ENCODE measurements around the gene DICER1.
"Not testable (repeated sequence)": the region's sequence is repeated elsewhere in the genome, so short reads cannot be mapped to it uniquely, and the experiment has no call there.

Gene DICER1

GRCh38 chr14:95191445-95192199 lies 34.3 kb upstream of the DICER1 start:
- H3K36me3 ChIP-seq (ENCODE audit: insufficient read depth, low read length), result no peaks in the 10 kb centered on the region
- H3K9me3 ChIP-seq (ENCODE audit: control insufficient read depth, insufficient read depth, low read length), result peaks cover 10% of the 10 kb centered on the region
- H3K4me1 ChIP-seq (ENCODE audit: insufficient read depth, low read length), result no peaks in the 10 kb centered on the region
- H3K9ac ChIP-seq (ENCODE audit: low read depth, low read length), result no peak overlapping the region

- H3K9me3 ChIP-seq (ENCODE audit: control insufficient read depth, insufficient read depth, low read length), result peaks cover 10% of the 10 kb centered on the region
- H3K9ac ChIP-seq (ENCODE audit: low read depth, low read length), result no peak overlapping the region
- H3K36me3 ChIP-seq (ENCODE audit: insufficient read depth, low read length), result no peaks in the 10 kb centered on the region
- no peaks in the 10 kb centered on the region for H3K4me1 ChIP-seq (ENCODE audit: insufficient read depth, low read length)
Measured at GRCh38 chr14:95190857-95191256, 33.5 kb upstream of the DICER1 start.

- Histone ChIP-seq H3K9me3 (ENCODE audit: control insufficient read depth, insufficient read depth, low read length) (peaks cover 10% of the 10 kb centered on the region), H3K9ac (ENCODE audit: low read depth, low read length) (no peak overlapping the region), H3K36me3 (ENCODE audit: insufficient read depth, low read length) (no peaks in the 10 kb centered on the region), H3K4me1 (ENCODE audit: insufficient read depth, low read length) (no peaks in the 10 kb centered on the region)
Measured at GRCh38 chr14:95190346-95190840, 33.1 kb upstream of the DICER1 start.

- Histone ChIP-seq H3K9ac (ENCODE audit: low read depth, low read length) (no peak overlapping the region), H3K4me1 (ENCODE audit: insufficient read depth, low read length) (no peaks in the 10 kb centered on the region), H3K36me3 (ENCODE audit: insufficient read depth, low read length) (no peaks in the 10 kb centered on the region), H3K9me3 (ENCODE audit: control insufficient read depth, insufficient read depth, low read length) (peaks cover 10% of the 10 kb centered on the region)
Measured at GRCh38 chr14:95189367-95190132, 32.2 kb upstream of the DICER1 start.

DNA sequence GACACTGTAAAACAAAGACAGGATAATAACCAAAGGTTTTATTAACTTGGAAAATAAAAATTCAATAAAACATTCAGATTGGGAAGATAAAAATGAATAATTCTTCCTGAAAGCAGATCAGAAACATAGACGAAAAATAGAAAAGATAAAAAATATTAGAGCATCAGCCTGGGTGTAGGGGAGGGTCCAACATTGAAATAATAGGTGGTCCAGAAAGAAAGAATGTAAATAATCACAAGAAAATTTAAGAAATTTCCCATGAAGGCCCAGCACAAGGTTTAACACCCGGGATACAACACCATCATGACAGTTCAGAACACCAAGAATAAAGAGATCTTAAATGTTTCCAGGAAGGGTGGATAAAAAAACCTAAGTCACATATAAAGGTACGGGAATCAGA lies 31.1 kb upstream of the DICER1 start:
- H3K36me3 ChIP-seq (ENCODE audit: insufficient read depth, low read length), result no peaks in the 10 kb centered on the region
- no peaks in the 10 kb centered on the region for H3K4me1 ChIP-seq (ENCODE audit: insufficient read depth, low read length)
- peaks cover 10% of the 10 kb centered on the region for H3K9me3 ChIP-seq (ENCODE audit: control insufficient read depth, insufficient read depth, low read length)
- no peak overlapping the region for H3K9ac ChIP-seq (ENCODE audit: low read depth, low read length)

DNA sequence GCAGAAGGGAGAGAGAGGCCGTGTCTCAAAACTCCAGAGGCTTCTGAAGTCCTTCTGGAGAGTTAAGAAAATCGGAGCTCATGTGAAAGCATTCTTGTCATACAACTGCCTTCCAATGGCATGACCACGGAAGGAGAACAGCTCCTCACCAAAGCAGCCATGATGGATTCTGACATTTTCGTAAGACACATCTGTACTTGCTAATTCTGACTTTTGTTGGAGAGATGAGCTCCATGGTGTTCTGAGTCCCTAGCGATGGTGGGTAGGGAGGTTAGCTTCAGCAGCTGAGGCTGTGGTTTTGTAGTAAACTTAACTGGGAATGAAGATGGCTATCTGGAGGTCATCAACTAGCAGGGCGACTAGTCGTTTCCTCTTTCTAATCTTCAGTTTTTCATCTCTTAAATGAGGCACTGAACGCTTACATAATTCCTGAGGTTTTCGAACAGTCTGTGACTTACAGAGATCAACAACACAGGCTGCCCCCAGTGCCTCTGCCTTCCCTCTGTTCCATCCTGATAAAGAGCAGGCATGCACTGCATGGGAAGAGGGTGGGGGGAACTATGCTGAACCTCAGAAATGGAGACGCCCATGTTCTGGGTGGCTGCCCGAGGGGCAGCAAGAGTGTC lies 28.6 kb upstream of the DICER1 start:
- Histone ChIP-seq H3K9me3 (ENCODE audit: control insufficient read depth, insufficient read depth, low read length) (peaks cover 10% of the 10 kb centered on the region), H3K36me3 (ENCODE audit: insufficient read depth, low read length) (no peaks in the 10 kb centered on the region), H3K4me1 (ENCODE audit: insufficient read depth, low read length) (peaks cover 5% of the 10 kb centered on the region; the same call in 1 of the 2 replicates), H3K9ac (ENCODE audit: low read depth, low read length) (no peak overlapping the region)

DNA sequence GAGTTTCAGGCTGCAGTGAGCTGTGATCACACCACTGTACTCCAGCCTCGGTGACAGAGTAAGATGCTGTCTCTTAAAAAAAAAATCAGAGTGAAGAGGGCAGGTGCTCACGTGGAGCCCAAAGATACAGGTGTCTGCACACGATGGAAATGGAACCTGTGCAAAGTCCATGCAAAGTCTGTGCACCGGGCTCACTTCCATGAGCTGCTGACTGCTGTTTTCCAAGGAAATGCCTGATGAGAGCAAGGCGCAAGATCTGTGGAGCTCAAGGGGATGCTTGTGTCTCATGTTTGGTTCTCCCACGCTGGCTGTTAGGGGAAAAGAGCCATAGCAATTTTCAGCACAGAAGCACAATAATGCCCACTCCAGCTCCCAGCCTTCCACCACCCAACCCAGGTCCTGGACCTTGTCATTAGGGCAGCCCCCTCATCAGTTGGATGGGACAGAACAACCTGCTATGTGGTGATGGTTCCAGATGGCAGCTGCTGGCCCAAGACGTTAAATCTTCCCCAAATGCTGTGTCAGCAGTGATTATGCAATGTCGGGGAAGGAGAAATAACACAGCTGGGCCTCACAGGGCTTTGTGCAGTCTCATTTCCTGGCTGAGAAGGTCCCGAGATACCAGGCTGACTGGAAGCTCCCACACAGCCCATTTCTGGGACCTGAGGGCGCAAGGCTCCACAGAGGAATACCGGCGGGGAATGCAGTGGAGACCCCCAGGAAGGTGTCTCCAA lies 27.9 kb upstream of the DICER1 start:
- Histone ChIP-seq H3K4me1 (ENCODE audit: insufficient read depth, low read length) (peaks cover 5% of the 10 kb centered on the region; the same call in 1 of the 2 replicates), H3K9ac (ENCODE audit: low read depth, low read length) (no peak overlapping the region), H3K9me3 (ENCODE audit: control insufficient read depth, insufficient read depth, low read length) (peaks cover 10% of the 10 kb centered on the region), H3K36me3 (ENCODE audit: insufficient read depth, low read length) (no peaks in the 10 kb centered on the region)

DNA sequence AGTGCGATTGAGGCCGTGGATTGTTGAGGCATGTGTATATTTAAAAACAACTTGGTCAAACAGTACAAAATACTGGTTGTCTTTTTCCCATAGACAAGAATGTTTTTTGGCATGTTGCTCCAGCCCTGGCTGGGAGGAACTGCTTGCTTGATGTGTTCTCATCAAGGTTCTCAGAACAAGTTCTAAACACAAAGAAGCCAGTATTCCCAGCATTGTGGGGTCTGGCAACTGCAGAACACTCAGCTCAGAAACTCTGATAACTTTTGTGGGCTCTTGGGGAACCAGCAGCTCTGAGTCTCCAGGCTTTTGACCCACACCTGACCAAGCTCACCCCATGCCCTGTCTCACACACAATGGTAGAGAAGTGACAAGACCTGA lies 27.1 kb upstream of the DICER1 start:
- Histone ChIP-seq H3K36me3 (ENCODE audit: insufficient read depth, low read length) (no peaks in the 10 kb centered on the region), H3K9me3 (ENCODE audit: control insufficient read depth, insufficient read depth, low read length) (peaks cover 10% of the 10 kb centered on the region), H3K9ac (ENCODE audit: low read depth, low read length) (no peak overlapping the region), H3K4me1 (ENCODE audit: insufficient read depth, low read length) (peaks cover 5% of the 10 kb centered on the region; the same call in 1 of the 2 replicates)

DNA sequence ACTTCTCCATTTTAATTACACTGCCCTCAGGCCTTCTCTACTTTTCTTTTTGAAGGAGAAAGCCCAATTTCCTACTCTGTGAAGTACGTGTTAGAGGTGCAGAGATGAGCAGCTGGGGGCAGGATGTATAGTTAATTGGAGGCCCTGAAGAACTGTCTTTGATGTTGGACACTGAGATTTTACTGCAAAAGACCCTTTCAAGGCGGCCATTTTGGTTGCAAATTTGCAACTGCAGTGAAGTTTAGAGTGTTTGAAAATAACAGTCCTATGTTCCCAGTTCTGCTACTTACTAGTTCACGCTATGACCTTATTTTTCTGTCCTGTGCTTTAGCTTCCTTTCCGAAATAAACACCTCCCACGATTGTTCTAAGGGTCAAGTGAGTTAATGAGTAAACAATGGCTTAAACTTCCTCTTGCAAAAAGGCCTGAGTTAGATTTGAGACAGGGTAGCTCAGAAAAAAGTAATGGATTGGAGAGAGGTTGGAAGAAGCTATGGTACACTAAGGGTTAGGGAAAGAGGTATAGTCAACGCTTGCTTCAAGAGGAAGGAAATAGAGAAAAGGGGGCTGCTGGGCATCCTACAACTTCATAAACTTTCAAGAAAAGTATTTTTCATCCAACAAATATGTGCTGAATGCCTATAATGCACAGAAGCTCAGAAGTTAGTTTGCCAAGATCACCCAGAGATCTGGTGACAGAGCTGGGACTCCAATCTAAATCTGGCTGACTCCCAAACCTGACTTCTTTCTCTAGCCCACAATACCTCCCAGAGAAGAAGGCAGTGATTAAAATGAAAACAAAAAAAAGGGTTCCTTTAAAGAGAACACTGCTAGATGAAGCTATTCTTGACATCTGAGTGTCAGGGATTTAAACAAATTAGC lies 26.4 kb upstream of the DICER1 start:
- no peaks in the 10 kb centered on the region for H3K36me3 ChIP-seq (ENCODE audit: insufficient read depth, low read length)
- no peak overlapping the region for H3K9ac ChIP-seq (ENCODE audit: low read depth, low read length)
- peaks cover 5% of the 10 kb centered on the region; the same call in 1 of the 2 replicates for H3K4me1 ChIP-seq (ENCODE audit: insufficient read depth, low read length)
- peaks cover 10% of the 10 kb centered on the region for H3K9me3 ChIP-seq (ENCODE audit: control insufficient read depth, insufficient read depth, low read length)

GRCh38 chr14:95183082-95183481 lies 25.8 kb upstream of the DICER1 start:
- Histone ChIP-seq H3K4me1 (ENCODE audit: insufficient read depth, low read length) (peaks cover 5% of the 10 kb centered on the region; the same call in 1 of the 2 replicates), H3K9me3 (ENCODE audit: control insufficient read depth, insufficient read depth, low read length) (peaks cover 5% of the 10 kb centered on the region), H3K36me3 (ENCODE audit: insufficient read depth, low read length) (no peaks in the 10 kb centered on the region), H3K9ac (ENCODE audit: low read depth, low read length) (no peak overlapping the region)

- peaks cover 5% of the 10 kb centered on the region; the same call in 1 of the 2 replicates for H3K4me1 ChIP-seq (ENCODE audit: insufficient read depth, low read length)
- H3K36me3 ChIP-seq (ENCODE audit: insufficient read depth, low read length), result no peaks in the 10 kb centered on the region
- H3K9me3 ChIP-seq (ENCODE audit: control insufficient read depth, insufficient read depth, low read length), result no peaks in the 10 kb centered on the region
- H3K9ac ChIP-seq (ENCODE audit: low read depth, low read length), result no peak overlapping the region
Measured at GRCh38 chr14:95182379-95182778, 25.1 kb upstream of the DICER1 start.

GRCh38 chr14:95180966-95181741 lies 23.8 kb upstream of the DICER1 start:
- H3K4me1 ChIP-seq (ENCODE audit: insufficient read depth, low read length), result peaks cover 5% of the 10 kb centered on the region; the same call in 1 of the 2 replicates
- H3K9me3 ChIP-seq (ENCODE audit: control insufficient read depth, insufficient read depth, low read length), result no peaks in the 10 kb centered on the region
- H3K36me3 ChIP-seq (ENCODE audit: insufficient read depth, low read length), result no peaks in the 10 kb centered on the region
- no peak overlapping the region for H3K9ac ChIP-seq (ENCODE audit: low read depth, low read length)

GRCh38 chr14:95175670-95176069 lies 18.3 kb upstream of the DICER1 start:
- H3K4me1 ChIP-seq (ENCODE audit: insufficient read depth, low read length); H3K9me3 ChIP-seq (ENCODE audit: control insufficient read depth, insufficient read depth, low read length); H3K36me3 ChIP-seq (ENCODE audit: insufficient read depth, low read length); H3K9ac ChIP-seq (ENCODE audit: low read depth, low read length): not testable (repeated sequence)

Measured in ES-I3 (cell line).